Type B pancreatic cell (in vitro differentiated cells): ENCODE data around the gene ZBTB40. TPM values are rescaled to one million over a fixed set of nuclear protein-coding genes. Genes with fewer than 3 reads are reported as not detected.

Experiments used
- DNase-seq: peaks from one replicate; pipeline ENCODE4 v3.0.0; 2021; ENCODE audit warnings: mixed read lengths; ENCODE audit not compliant: unreplicated experiment; ENCODE audit errors: extremely low spot score
- H3K27ac Mint-ChIP-seq: 2 replicates; pipeline ENCODE4 v1.8.0; 2021; ENCODE audit warnings: mild to moderate bottlenecking, mixed read lengths
- H3K27me3 Mint-ChIP-seq: 2 replicates; pipeline ENCODE4 v1.8.0; 2021; ENCODE audit warnings: mixed read lengths
- H3K36me3 Mint-ChIP-seq: 2 replicates; pipeline ENCODE4 v1.8.0; 2021; ENCODE audit warnings: mixed read lengths
- H3K4me1 Mint-ChIP-seq: one replicate; pipeline ENCODE4 v1.8.0; 2021; ENCODE audit warnings: mixed read lengths; ENCODE audit not compliant: unreplicated experiment
- H3K4me3 Mint-ChIP-seq: 2 replicates; pipeline ENCODE4 v1.8.0; 2021; ENCODE audit warnings: mild to moderate bottlenecking, mixed read lengths
- H3K9me3 Mint-ChIP-seq: 2 replicates; pipeline ENCODE4 v1.8.0; 2021; ENCODE audit warnings: mixed read lengths
- CTCF ChIP-seq: fragments of 200-600 bp; sonication (generic); conservative IDR thresholded peaks from 2 replicates; pipeline ENCODE4 v1.5.0; 2021; ENCODE audit warnings: antibody characterized with exemption, mild to moderate bottlenecking
- total RNA-seq: library from RNA; stranded (reverse); gene quantifications from 2 replicates; pipeline ENCODE4 v1.2.1, GENCODE V29; 2021; ENCODE audit warnings: low replicate concordance

The ZBTB40 gene
- total RNA-seq, 1 donor from 2014 or later: 26.9 TPM

DNA sequence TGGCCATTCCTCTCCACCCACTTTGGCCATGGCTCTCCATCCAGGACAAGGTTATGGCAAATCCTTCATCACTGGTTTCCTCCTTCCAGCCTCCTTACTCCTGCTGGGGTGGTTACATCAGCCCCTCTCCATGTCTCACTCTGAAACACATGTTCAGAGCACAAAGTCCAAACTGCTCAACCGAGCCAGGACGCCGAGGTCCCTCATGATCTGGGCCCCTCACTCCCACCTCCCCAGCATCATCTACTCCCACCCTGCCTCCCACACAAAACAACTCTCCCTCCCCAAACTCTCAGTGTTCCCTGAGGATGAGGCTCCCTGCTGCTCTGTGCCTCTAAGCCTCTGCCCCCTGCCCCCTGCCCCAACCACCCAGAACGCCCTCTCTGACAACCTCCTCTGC is 33.3 kb upstream of the ZBTB40 start:
- peaks cover 29% of the 10 kb centered on the region for H3K4me1 Mint-ChIP-seq
- H3K27me3 Mint-ChIP-seq: peaks cover 9% of the 10 kb centered on the region

GRCh38 chr1:22418933-22419382 is 32.7 kb upstream of the ZBTB40 start:
- H3K36me3 Mint-ChIP-seq: no peaks in the 10 kb centered on the region
- peak overlapping the region; percentile 1 for H3K27ac Mint-ChIP-seq
- no peaks in the 10 kb centered on the region for H3K9me3 Mint-ChIP-seq
- no peak for TF ChIP-seq CTCF
- peaks cover 22% of the 10 kb centered on the region for H3K4me1 Mint-ChIP-seq
- peaks cover 9% of the 10 kb centered on the region for H3K27me3 Mint-ChIP-seq
- DNase-seq: no peak
- H3K4me3 Mint-ChIP-seq: no peak overlapping the region

More for the DNA sequence above, 33.3 kb upstream of the ZBTB40 start:
- Mint-ChIP-seq H3K36me3 (no peaks in the 10 kb centered on the region), H3K4me3 (no peak overlapping the region), H3K9me3 (no peaks in the 10 kb centered on the region), H3K27ac (no peak overlapping the region)
- no peak for TF ChIP-seq CTCF
- DNase-seq: no peak

DNA sequence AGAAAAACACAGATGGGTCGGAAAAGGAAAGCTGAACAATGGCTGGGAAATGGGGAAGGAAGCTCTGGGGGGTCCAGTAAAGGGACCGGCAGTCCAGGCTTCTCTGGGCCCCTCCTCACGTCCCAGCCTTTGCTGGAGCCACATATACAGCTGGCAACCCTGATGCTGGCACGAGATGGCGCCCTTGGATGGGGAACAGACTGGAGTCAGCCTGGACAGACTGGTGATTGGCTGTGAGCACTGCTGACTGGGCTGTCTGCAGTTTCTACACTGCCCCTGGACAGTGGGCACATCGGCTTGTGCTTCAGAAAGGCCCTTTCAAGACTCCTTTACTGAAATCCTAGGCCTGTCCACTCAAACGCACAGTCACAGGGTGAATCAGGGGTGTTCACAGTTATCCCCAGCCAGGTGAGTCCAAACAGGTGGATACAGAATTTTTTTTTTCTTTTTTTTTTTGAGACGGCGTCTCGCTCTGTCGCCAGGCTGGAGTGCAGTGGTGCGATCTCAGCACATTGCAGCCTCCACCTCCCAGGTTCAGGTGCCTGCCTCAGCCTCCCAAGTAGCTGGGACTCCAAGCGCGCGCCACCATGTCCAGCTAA is 31.1 kb upstream of the ZBTB40 start:
- peak; percentile 86 for DNase-seq
- no peaks in the 10 kb centered on the region for H3K36me3 Mint-ChIP-seq
- H3K27me3 Mint-ChIP-seq: peaks cover 9% of the 10 kb centered on the region
- no peak overlapping the region for H3K27ac Mint-ChIP-seq
- no peaks in the 10 kb centered on the region for H3K9me3 Mint-ChIP-seq
- H3K4me1 Mint-ChIP-seq: peaks cover 17% of the 10 kb centered on the region
- TF ChIP-seq CTCF: peak; percentile 90
- no peak overlapping the region for H3K4me3 Mint-ChIP-seq

GRCh38 chr1:22426781-22427180 is 24.9 kb upstream of the ZBTB40 start:
- no peaks in the 10 kb centered on the region for H3K36me3 Mint-ChIP-seq
- H3K27me3 Mint-ChIP-seq: no peaks in the 10 kb centered on the region
- no peak overlapping the region for H3K4me3 Mint-ChIP-seq
- no peak for TF ChIP-seq CTCF
- no peaks in the 10 kb centered on the region for H3K4me1 Mint-ChIP-seq
- DNase-seq: no peak
- no peak overlapping the region for H3K27ac Mint-ChIP-seq
- no peaks in the 10 kb centered on the region for H3K9me3 Mint-ChIP-seq

DNA sequence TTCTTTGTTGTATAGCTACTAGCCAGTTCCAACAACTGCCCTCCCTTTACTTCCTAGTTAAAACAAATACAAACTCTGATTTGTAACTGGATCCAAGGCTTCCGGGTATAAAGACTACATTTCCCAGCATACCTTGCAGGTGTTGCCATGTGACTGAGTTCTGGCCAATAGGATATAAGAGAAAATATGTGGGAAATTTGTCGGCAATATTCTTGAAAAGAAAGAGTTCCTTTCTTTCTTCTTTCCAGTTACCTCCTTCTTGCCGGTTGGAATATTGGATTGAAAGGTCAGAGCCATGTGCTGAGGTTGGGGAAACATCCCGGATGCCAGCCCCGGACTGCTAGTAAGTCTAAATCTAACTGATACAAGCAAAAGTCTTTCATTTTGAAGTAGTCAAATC is 23.0 kb upstream of the ZBTB40 start:
- peak overlapping the region; percentile 87 for H3K4me3 Mint-ChIP-seq
- H3K4me1 Mint-ChIP-seq: no peaks in the 10 kb centered on the region
- no peaks in the 10 kb centered on the region for H3K9me3 Mint-ChIP-seq
- no peak for TF ChIP-seq CTCF
- DNase-seq: no peak
- H3K27ac Mint-ChIP-seq: peak overlapping the region; percentile 82
- no peaks in the 10 kb centered on the region for H3K27me3 Mint-ChIP-seq
- no peaks in the 10 kb centered on the region for H3K36me3 Mint-ChIP-seq
